Hematopoietic multipotent progenitor cell treated with erythropoietin and hydrocortisone succinate and interleukin-3 and kit ligand, for 4 days (in vitro differentiated cells): ENCODE results near the gene RPL22.
"Not testable (repeated sequence)": the region's sequence is repeated elsewhere in the genome, so short reads cannot be mapped to it uniquely, and the experiment has no call there.

ENCODE experiments used
- DNase-seq: peaks from one replicate; pipeline ENCODE4 v3.0.0-alpha.2; 2015

The RPL22 gene

GRCh38 chr1:6233376-6233775 is 34.0 kb upstream of the RPL22 start:
- no peak for DNase-seq

GRCh38 chr1:6225651-6226050 is 26.3 kb upstream of the RPL22 start:
- DNase-seq, result no peak

- DNase-seq, result no peak
These were observed 25.3 kb upstream of the RPL22 start for GRCh38 chr1:6224718-6225117.

- DNase-seq, result no peak
These were observed 24.2 kb upstream of the RPL22 start for GRCh38 chr1:6223617-6224016.

- no peak for DNase-seq
These were observed 23.2 kb upstream of the RPL22 start for GRCh38 chr1:6222636-6223035.

GRCh38 chr1:6221210-6221784 is 21.9 kb upstream of the RPL22 start:
- no peak for DNase-seq

- DNase-seq, result no peak
These were observed 20.8 kb upstream of the RPL22 start for GRCh38 chr1:6220236-6220635.

GRCh38 chr1:6219641-6220040 is 20.2 kb upstream of the RPL22 start:
- DNase-seq, result not testable (repeated sequence)

GRCh38 chr1:6218375-6219164 is 19.2 kb upstream of the RPL22 start:
- DNase-seq, result no peak

GRCh38 chr1:6212193-6212959 is 13.0 kb upstream of the RPL22 start:
- DNase-seq, result peak; percentile 65

- no peak for DNase-seq
These were observed 12.3 kb upstream of the RPL22 start for GRCh38 chr1:6211731-6212130.

GRCh38 chr1:6210591-6211355 is 11.4 kb upstream of the RPL22 start:
- DNase-seq, result no peak

- DNase-seq, result peak; percentile 62
These were observed 10.5 kb upstream of the RPL22 start for GRCh38 chr1:6209661-6210580.

GRCh38 chr1:6208723-6209660 is 9.6 kb upstream of the RPL22 start:
- DNase-seq, result peak; percentile 73

GRCh38 chr1:6207921-6208320 is 8.5 kb upstream of the RPL22 start:
- DNase-seq, result no peak

- DNase-seq, result no peak
These were observed 7.9 kb upstream of the RPL22 start for GRCh38 chr1:6207075-6207885.

GRCh38 chr1:6206520-6206855 is 7.1 kb upstream of the RPL22 start:
- DNase-seq, result no peak

- peak; percentile 60 for DNase-seq
These were observed 6.6 kb upstream of the RPL22 start, which contains the start of gene RNF207 for GRCh38 chr1:6205849-6206519. RNF207 (plus strand) TSS chr1:6206119; CDS start chr1:6206536, 417 bp downstream.

GRCh38 chr1:6202256-6202655 is 2.9 kb upstream of the RPL22 start:
- DNase-seq, result no peak
